HepG2 (cell line): ENCODE results near the gene SNHG17. TPM values are rescaled to one million over a fixed set of nuclear protein-coding genes. Genes with fewer than 3 reads are reported as not detected.

Experiments
- BHLHE40 ChIP-seq: IDR thresholded peaks from 2 replicates; pipeline ENCODE4 v1.6.1; 2011; ENCODE audit warnings: low read length, improper control_type of control experiment
- CEBPZ ChIP-seq: IDR thresholded peaks from 2 replicates; pipeline ENCODE4 v1.6.1; 2012; ENCODE audit warnings: low read length, improper control_type of control experiment
- CREBL2 ChIP-seq: sonication (generic); formaldehyde crosslinking; IDR thresholded peaks from 2 replicates; pipeline ENCODE4 v1.8.1; 2023; ENCODE audit warnings: missing genetic modification reagents, mild to moderate bottlenecking, borderline replicate concordance
- HOMEZ ChIP-seq: IDR thresholded peaks from 2 replicates; pipeline ENCODE4 v1.6.1; 2016; ENCODE audit warnings: low read depth
- HOXA7 ChIP-seq: sonication (generic); formaldehyde crosslinking; IDR thresholded peaks from 2 replicates; pipeline ENCODE4 v1.8.1; 2022; ENCODE audit warnings: mild to moderate bottlenecking, missing genetic modification reagents, moderate library complexity
- KAT2B ChIP-seq: fragments of 150-350 bp; IDR thresholded peaks from 2 replicates; pipeline ENCODE4 v1.6.1; 2014; ENCODE audit warnings: low read depth, low read length, borderline replicate concordance
- KLF15 ChIP-seq: sonication (generic); formaldehyde crosslinking; IDR thresholded peaks from 2 replicates; pipeline ENCODE4 v1.8.1; 2023; ENCODE audit warnings: borderline replicate concordance, mild to moderate bottlenecking, inconsistent platforms, missing genetic modification reagents, mixed read lengths
- KMT2A ChIP-seq: sonication (generic); formaldehyde crosslinking; IDR thresholded peaks from 2 replicates; pipeline ENCODE4 v1.4.0; 2020; ENCODE audit warnings: missing genetic modification reagents
- MNT ChIP-seq: fragments of 450-650 bp; IDR thresholded peaks from 2 replicates; pipeline ENCODE4 v1.6.1; 2016
- MYNN ChIP-seq: sonication (generic); formaldehyde crosslinking; IDR thresholded peaks from 2 replicates; pipeline ENCODE4 v1.4.0; 2020; ENCODE audit warnings: mild to moderate bottlenecking, low read depth, missing genetic modification reagents
- NFYC ChIP-seq: IDR thresholded peaks from 2 replicates; pipeline ENCODE4 v1.6.1; 2016; ENCODE audit warnings: missing genetic modification reagents, missing compliant biosample characterization
- POGZ ChIP-seq: sonication (generic); formaldehyde crosslinking; IDR thresholded peaks from 2 replicates; pipeline ENCODE4 v1.4.0; 2020; ENCODE audit warnings: mild to moderate bottlenecking, missing genetic modification reagents
- RAD51 ChIP-seq: fragments of 450-650 bp; IDR thresholded peaks from 2 replicates; pipeline ENCODE4 v1.6.1; 2016; ENCODE audit warnings: borderline replicate concordance
- RNF2 ChIP-seq: fragments of 450-650 bp; conservative IDR thresholded peaks from 2 replicates; pipeline ENCODE4 v1.6.1; 2016; ENCODE audit warnings: low read depth
- SCMH1 ChIP-seq: sonication (generic); formaldehyde crosslinking; IDR thresholded peaks from 2 replicates; pipeline ENCODE4 v1.9.0; 2021; ENCODE audit warnings: missing genetic modification reagents, mild to moderate bottlenecking, borderline replicate concordance
- SMYD3 ChIP-seq: sonication (generic); formaldehyde crosslinking; IDR thresholded peaks from 2 replicates; pipeline ENCODE4 v1.8.1; 2023; ENCODE audit warnings: mild to moderate bottlenecking, missing genetic modification reagents
- TP53 ChIP-seq: sonication (generic); formaldehyde crosslinking; conservative IDR thresholded peaks from 2 replicates; pipeline ENCODE4 v1.4.0; 2020; ENCODE audit warnings: missing genetic modification reagents
- XRCC5 ChIP-seq: fragments of 200-400 bp; formaldehyde crosslinking; optimal IDR thresholded peaks from 2 replicates; pipeline ENCODE3; 2017; ENCODE audit warnings: mild to moderate bottlenecking, low read length
- YEATS2 ChIP-seq: sonication (generic); formaldehyde crosslinking; IDR thresholded peaks from 2 replicates; pipeline ENCODE4 v1.4.0; 2020; ENCODE audit warnings: missing genetic modification reagents, borderline replicate concordance
- ZNF329 ChIP-seq: sonication (generic); formaldehyde crosslinking; IDR thresholded peaks from 2 replicates; pipeline ENCODE4 v1.9.0; 2021; ENCODE audit warnings: low read depth, mild to moderate bottlenecking, missing genetic modification reagents
- ZNF468 ChIP-seq: sonication (generic); formaldehyde crosslinking; IDR thresholded peaks from 2 replicates; pipeline ENCODE4 v1.8.0; 2022; ENCODE audit warnings: mild to moderate bottlenecking, moderate library complexity, missing genetic modification reagents
- ZNF567 ChIP-seq: sonication (generic); formaldehyde crosslinking; IDR thresholded peaks from 2 replicates; pipeline ENCODE4 v1.8.1; 2023; ENCODE audit warnings: mild to moderate bottlenecking, missing genetic modification reagents, borderline replicate concordance
- ZNF615 ChIP-seq: sonication (generic); formaldehyde crosslinking; IDR thresholded peaks from 2 replicates; pipeline ENCODE4 v1.5.0; 2020; ENCODE audit warnings: mild to moderate bottlenecking, missing genetic modification reagents, borderline replicate concordance
- ZSCAN9 ChIP-seq: IDR thresholded peaks from 2 replicates; pipeline ENCODE4 v1.6.1; 2016; ENCODE audit warnings: borderline replicate concordance
- polyA plus RNA-seq, 8 experiments: library from polyadenylated mRNA; depleted of rRNA in 3 of 8; stranded (reverse) in 7 of 8; unstranded in 1 of 8; fragments of >200 nt; fragmentation: Illumina TruSeq in 4 of 8; extraction: Trizol in 4 of 8; gene quantifications; 2 replicates each; pipeline versions ENCODE4 v1.2.1 to v1.2.3, GENCODE V29; 2011 to 2016; ENCODE audit warnings: low read depth in 4 of 8, missing spikeins in 1 of 8, mixed read lengths in 1 of 8; ENCODE audit not compliant: insufficient read depth in 1 of 8
- total RNA-seq, 5 experiments: library from RNA; depleted of rRNA; stranded (reverse); fragments of >200 nt; fragmentation: Illumina TruSeq; extraction: Trizol; gene quantifications; 2 replicates each; pipeline ENCODE4 v1.2.3, GENCODE V29; 2016; ENCODE audit warnings: low read depth in 1 of 5

Gene SNHG17
- total and polyA plus RNA-seq, 2 of the 13 experiments (the other 11 are each of a cell fraction or from before 2014, with no cell fraction given): 26.2 to 41.2 TPM

GRCh38 chr20:38446441-38447209 is 11.5 kb upstream of the SNHG17 start (continued):
- TF ChIP-seq SMYD3 (CRISPR knock-in tag) (0 out of 2 replicates have a peak, but pooled peaks have one; percentile 88), ZNF329 (CRISPR knock-in tag) (peak; percentile 92), KMT2A (CRISPR knock-in tag) (peak; percentile 99), KLF15 (CRISPR knock-in tag) (peak; percentile 97; the same call in 1 of the 2 replicates), POGZ (peak; percentile 100), ZNF567 (CRISPR knock-in tag) (peak; percentile 99), YEATS2 (peak; percentile 100), NFYC (CRISPR knock-in tag) (peak; percentile 56; the same call in 1 of the 2 replicates), RAD51 (no peak), CEBPZ (no peak), ZNF615 (CRISPR knock-in tag) (peak; percentile 97; the same call in 1 of the 2 replicates), ZNF468 (CRISPR knock-in tag) (no peak), KAT2B (no peak), TP53 (CRISPR knock-in tag) (peak; percentile 91; the same call in 1 of the 2 replicates), MNT (no peak), MYNN (CRISPR knock-in tag) (peak; percentile 95), BHLHE40 (peak; percentile 60; the same call in 1 of the 2 replicates), HOMEZ (peak; percentile 91), RNF2 (peak; percentile 82; the same call in 1 of the 2 replicates), XRCC5 (peak; percentile 100), CREBL2 (CRISPR knock-in tag) (peak; percentile 84; the same call in 1 of the 2 replicates), ZSCAN9 (CRISPR knock-in tag) (peak; percentile 98), HOXA7 (CRISPR knock-in tag) (no peak), SCMH1 (CRISPR knock-in tag) (no peak)
